Keratinocyte (primary cell): ENCODE results near the gene SLC9A2. TPM values are rescaled to one million over a fixed set of nuclear protein-coding genes. Genes with fewer than 3 reads are reported as not detected.
A peak's percentile ranks its signal among the peaks of the same experiment; 100 is the strongest.

ENCODE experiments used
- DNase-seq: peaks from one replicate; pipeline ENCODE4 v3.0.0-alpha.2; 2011; ENCODE audit warnings: low read depth, missing footprints, low spot score
- FAIRE-seq: peaks from 2 replicates; lab custom pipeline; 2011; peaks lifted over from hg19 to GRCh38; lab: Jason Lieb, UNC
- H2AFZ ChIP-seq: 2 replicates; pipeline ENCODE4 v1.6.0; 2012; ENCODE audit warnings: low read length, control low read depth, inconsistent platforms; ENCODE audit not compliant: control insufficient read depth
- H3K27ac ChIP-seq: 2 replicates; pipeline ENCODE4 v1.5.1; 2011; ENCODE audit warnings: low read length; ENCODE audit not compliant: control insufficient read depth, insufficient read depth
- H3K27me3 ChIP-seq: 3 replicates; pipeline ENCODE4 v1.6.0; 2011; ENCODE audit warnings: low read length; ENCODE audit not compliant: control insufficient read depth, insufficient read depth; ENCODE audit errors: extremely low read depth
- H3K36me3 ChIP-seq, 2 experiments: 2 replicates in 1 of 2; 3 replicates in 1 of 2; pipeline ENCODE4 v1.5.1; 2011; ENCODE audit warnings: low read length in 2 of 2, mild to moderate bottlenecking in 1 of 2; ENCODE audit not compliant: control insufficient read depth in 2 of 2, insufficient read depth in 2 of 2; ENCODE audit errors: extremely low read depth in 1 of 2
- H3K4me1 ChIP-seq: 3 replicates; pipeline ENCODE4 v1.5.1; 2011; ENCODE audit warnings: low read length; ENCODE audit not compliant: control insufficient read depth, insufficient read depth; ENCODE audit errors: extremely low read depth
- H3K4me2 ChIP-seq: 3 replicates; pipeline ENCODE4 v1.6.0; 2011; ENCODE audit warnings: low read depth, low read length; ENCODE audit not compliant: control insufficient read depth, insufficient read depth; ENCODE audit errors: extremely low read depth
- H3K4me3 ChIP-seq, 3 experiments: fragments of 200-600 bp in 1 of 3; sonication (generic) in 1 of 3; 2 replicates in 2 of 3; 3 replicates in 1 of 3; pipeline ENCODE4 v1.5.1; 2011 to 2016; ENCODE audit warnings: low read length in 3 of 3, mild to moderate bottlenecking in 3 of 3, control low read depth in 2 of 3, inconsistent platforms in 1 of 3, low read depth in 1 of 3, mixed read lengths in 1 of 3, mixed run types in 1 of 3, moderate library complexity in 1 of 3; ENCODE audit not compliant: control insufficient read depth in 2 of 3, insufficient read depth in 2 of 3; ENCODE audit errors: extremely low read depth in 1 of 3
- H3K79me2 ChIP-seq: 2 replicates; pipeline ENCODE4 v1.6.0; 2012; ENCODE audit warnings: low read length; ENCODE audit not compliant: control insufficient read depth, insufficient read depth
- H3K9ac ChIP-seq: 3 replicates; pipeline ENCODE4 v1.6.0; 2011; ENCODE audit warnings: low read length; ENCODE audit not compliant: control insufficient read depth, insufficient read depth; ENCODE audit errors: extremely low read depth
- H3K9me1 ChIP-seq: 3 replicates; pipeline ENCODE4 v1.6.0; 2011; ENCODE audit warnings: low read length; ENCODE audit not compliant: control insufficient read depth, insufficient read depth; ENCODE audit errors: extremely low read depth
- H3K9me3 ChIP-seq: 2 replicates; pipeline ENCODE4 v1.5.1; 2012; ENCODE audit warnings: low read depth, low read length; ENCODE audit not compliant: control insufficient read depth
- H4K20me1 ChIP-seq: 3 replicates; pipeline ENCODE4 v1.6.0; 2011; ENCODE audit warnings: low read length; ENCODE audit not compliant: control insufficient read depth, insufficient read depth; ENCODE audit errors: extremely low read depth
- EZH2 ChIP-seq: IDR thresholded peaks from one replicate; pipeline ENCODE4 v1.6.1; 2012; ENCODE audit warnings: inconsistent platforms, mild to moderate bottlenecking, low read length, moderate library complexity
- dilution Hi-C: fragments of 300-500 bp; cut with MboI; formaldehyde crosslinking; loops from one replicate; pipeline ENCODE4 v1.7.0; 2020; ENCODE audit warnings: low sequenced_read_pairs; ENCODE audit not compliant: extremely low pct_ligation_motif_present
- polyA plus RNA-seq, 5 experiments: library from polyadenylated mRNA; depleted of rRNA in 3 of 5; stranded (reverse) in 3 of 5; stranded (forward) in 1 of 5; unstranded in 1 of 5; fragments of >200 nt; gene quantifications; 1 replicate in 1 of 5; 2 replicates in 3 of 5; 3 replicates in 1 of 5; pipeline versions ENCODE4 v1.2.1 to v1.2.3, GENCODE V29; 2011 to 2012; ENCODE audit warnings: missing spikeins in 2 of 5, low read depth in 1 of 5, low replicate concordance in 1 of 5
- TF ChIP-seq, protein P1 (sequence below), 3 experiments: IDR thresholded peaks in 1 of 3; conservative IDR thresholded peaks in 1 of 3; optimal IDR thresholded peaks in 1 of 3; 2 replicates in 2 of 3; 3 replicates in 1 of 3; pipeline versions ENCODE3 to v1.5.1; 2011; ENCODE audit warnings: low read length in 3 of 3, mild to moderate bottlenecking in 3 of 3, moderate library complexity in 2 of 3, control low read depth in 1 of 3, inconsistent platforms in 1 of 3; ENCODE audit not compliant: insufficient read depth in 2 of 3; ENCODE audit errors: extremely low read depth in 1 of 3

The SLC9A2 gene
- polyA plus RNA-seq, 1 donor (not counting 4 experiments of a cell fraction or from before 2014, with no cell fraction given): 0.13 TPM

DNA sequence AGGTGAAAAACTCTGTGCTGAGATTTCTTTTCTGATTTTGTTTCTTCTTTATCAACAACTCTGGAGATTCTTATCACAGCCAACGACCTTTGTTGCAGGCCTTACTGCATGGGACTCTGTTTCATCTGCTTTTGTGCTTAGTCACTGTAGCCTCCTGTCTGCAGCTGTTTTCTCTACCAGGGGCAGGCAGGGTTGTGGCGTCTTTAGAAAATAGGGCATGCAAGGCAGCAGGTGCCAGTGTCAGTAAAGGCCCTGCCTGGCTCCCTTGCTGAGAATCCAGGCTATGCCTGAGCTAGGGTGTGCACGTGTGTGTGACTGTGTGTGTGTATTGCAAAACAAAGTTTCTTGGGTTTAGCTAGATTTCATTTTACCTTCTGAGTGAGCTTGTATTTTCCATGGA lies 14.6 kb upstream of the SLC9A2 start:
- no peak for DNase-seq

DNA sequence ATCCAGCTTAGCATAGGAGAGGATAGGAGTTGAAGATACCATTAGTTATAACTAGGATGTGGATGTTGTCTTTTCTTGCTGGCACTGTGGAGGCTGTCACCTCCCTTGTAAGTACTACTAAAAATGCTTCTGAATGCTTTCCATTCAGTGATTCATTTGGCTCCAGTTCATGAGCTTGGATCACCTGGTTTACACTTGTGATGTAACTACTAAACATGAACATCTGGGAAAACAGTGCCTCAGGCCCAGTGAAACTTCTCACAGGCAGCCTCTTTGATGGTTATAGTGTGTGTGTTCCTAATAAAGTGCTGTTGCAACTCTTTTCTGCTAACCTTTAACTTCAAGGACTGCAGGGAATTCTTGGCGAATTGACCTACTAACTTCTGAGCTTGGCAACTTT lies 13.0 kb upstream of the SLC9A2 start:
- no peak overlapping the region for H3K4me2 ChIP-seq
- no peak overlapping the region for H3K27ac ChIP-seq
- dilution Hi-C loops: no loop called here
- H4K20me1 ChIP-seq: no peaks in the 10 kb centered on the region
- H3K27me3 ChIP-seq: no peaks in the 10 kb centered on the region
- no peak overlapping the region for H2AFZ ChIP-seq
- FAIRE-seq (peak; percentile 88), DNase-seq (peak; percentile 36)
- H3K9ac ChIP-seq: no peak overlapping the region
- no peaks in the 10 kb centered on the region for H3K9me3 ChIP-seq
- H3K9me1 ChIP-seq: no peaks in the 10 kb centered on the region
- H3K4me3 ChIP-seq: no peak overlapping the region
- H3K36me3 ChIP-seq: no peaks in the 10 kb centered on the region
- peaks cover 2% of the 10 kb centered on the region for H3K4me1 ChIP-seq
- no peak for TF ChIP-seq EZH2
- TF ChIP-seq, protein P1, sequence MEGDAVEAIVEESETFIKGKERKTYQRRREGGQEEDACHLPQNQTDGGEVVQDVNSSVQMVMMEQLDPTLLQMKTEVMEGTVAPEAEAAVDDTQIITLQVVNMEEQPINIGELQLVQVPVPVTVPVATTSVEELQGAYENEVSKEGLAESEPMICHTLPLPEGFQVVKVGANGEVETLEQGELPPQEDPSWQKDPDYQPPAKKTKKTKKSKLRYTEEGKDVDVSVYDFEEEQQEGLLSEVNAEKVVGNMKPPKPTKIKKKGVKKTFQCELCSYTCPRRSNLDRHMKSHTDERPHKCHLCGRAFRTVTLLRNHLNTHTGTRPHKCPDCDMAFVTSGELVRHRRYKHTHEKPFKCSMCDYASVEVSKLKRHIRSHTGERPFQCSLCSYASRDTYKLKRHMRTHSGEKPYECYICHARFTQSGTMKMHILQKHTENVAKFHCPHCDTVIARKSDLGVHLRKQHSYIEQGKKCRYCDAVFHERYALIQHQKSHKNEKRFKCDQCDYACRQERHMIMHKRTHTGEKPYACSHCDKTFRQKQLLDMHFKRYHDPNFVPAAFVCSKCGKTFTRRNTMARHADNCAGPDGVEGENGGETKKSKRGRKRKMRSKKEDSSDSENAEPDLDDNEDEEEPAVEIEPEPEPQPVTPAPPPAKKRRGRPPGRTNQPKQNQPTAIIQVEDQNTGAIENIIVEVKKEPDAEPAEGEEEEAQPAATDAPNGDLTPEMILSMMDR (optimal IDR thresholded peaks at IDR 0.05 in 1 of 3, IDR thresholded peaks at IDR 0.05 in 1 of 3, conservative IDR thresholded peaks at IDR 0.05 in 1 of 3; ENCODE audit: extremely low read depth in 1 of 3, insufficient read depth in 2 of 3, low read length in 3 of 3): no peak
- H3K79me2 ChIP-seq: no peaks in the 10 kb centered on the region

More for the DNA sequence above, 14.6 kb upstream of the SLC9A2 start:
- Histone ChIP-seq H3K27me3 (no peaks in the 10 kb centered on the region), H2AFZ (no peak overlapping the region), H3K9ac (no peak overlapping the region), H3K27ac (no peak overlapping the region), H3K4me3 (no peak overlapping the region), H3K79me2 (no peaks in the 10 kb centered on the region), H3K4me2 (no peak overlapping the region), H3K9me3 (no peaks in the 10 kb centered on the region), H3K9me1 (no peaks in the 10 kb centered on the region), H3K4me1 (peaks cover 2% of the 10 kb centered on the region), H4K20me1 (no peaks in the 10 kb centered on the region), H3K36me3 (no peaks in the 10 kb centered on the region)
- TF ChIP-seq EZH2: no peak
- TF ChIP-seq, protein P1 (optimal IDR thresholded peaks at IDR 0.05 in 1 of 3, IDR thresholded peaks at IDR 0.05 in 1 of 3, conservative IDR thresholded peaks at IDR 0.05 in 1 of 3; ENCODE audit: extremely low read depth in 1 of 3, insufficient read depth in 2 of 3, low read length in 3 of 3): no peak
- no peak for FAIRE-seq
- dilution Hi-C loops: no loop called here
